Mesodermal cell (in vitro differentiated cells): ENCODE data around the gene FANK1.

Experiments
- H3K27ac ChIP-seq: 2 replicates; pipeline ENCODE4 v1.7.0; 2013; ENCODE audit warnings: mild to moderate bottlenecking, low read depth, low read length, moderate library complexity; ENCODE audit not compliant: severe bottlenecking
- H3K36me3 ChIP-seq: 2 replicates; pipeline ENCODE4 v1.7.1; 2013; ENCODE audit warnings: mild to moderate bottlenecking, low read length, moderate library complexity; ENCODE audit not compliant: control insufficient read depth, insufficient read depth
- H3K4me1 ChIP-seq: one replicate; pipeline ENCODE4 v1.7.1; 2013; ENCODE audit warnings: mild to moderate bottlenecking, low read length; ENCODE audit not compliant: insufficient read depth, control insufficient read depth, poor library complexity, severe bottlenecking
- H3K4me3 ChIP-seq: 2 replicates; pipeline ENCODE4 v1.7.0; 2013; ENCODE audit warnings: low read length, control low read depth, mild to moderate bottlenecking; ENCODE audit not compliant: insufficient read depth, poor library complexity, severe bottlenecking; ENCODE audit errors: extremely low read depth
- H3K9me3 ChIP-seq: 2 replicates; pipeline ENCODE4 v1.7.1; 2013; ENCODE audit warnings: mild to moderate bottlenecking, low read length, moderate library complexity; ENCODE audit not compliant: control insufficient read depth
- WGBS, 2 experiments: methylation state at CpG; one replicate each; pipeline ENCODE4 v1.1.5; 2013; ENCODE audit warnings: missing lambda C conversion rate in 2 of 2; ENCODE audit not compliant: insufficient coverage in 2 of 2; 5-methylcytosine and 5-hydroxymethylcytosine counted together

FANK1 gene

DNA sequence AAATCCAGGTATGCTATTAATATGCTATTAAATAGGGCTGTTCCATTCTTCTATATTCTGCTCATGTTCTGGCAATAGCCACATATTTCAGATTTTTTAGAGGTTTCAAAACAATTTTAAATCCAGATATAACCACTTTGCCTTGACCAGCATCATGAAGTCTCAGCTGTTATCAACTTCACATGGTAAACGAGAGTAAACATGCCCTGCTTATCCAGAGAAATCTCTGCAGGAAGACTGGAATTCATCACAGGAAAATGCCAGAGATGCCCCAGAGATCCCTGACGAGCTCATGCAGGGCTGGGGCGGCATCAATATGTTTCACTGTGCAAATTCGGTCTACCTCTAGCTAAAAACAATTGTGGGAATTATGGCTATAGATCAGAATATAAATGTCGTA, 126.5 kb downstream of the FANK1 start:
- no peaks in the 10 kb centered on the region for H3K4me1 ChIP-seq
- H3K36me3 ChIP-seq, result peaks cover 11% of the 10 kb centered on the region
- H3K27ac ChIP-seq, result no peak overlapping the region
- no peak overlapping the region for H3K4me3 ChIP-seq
- WGBS, 2 experiments, result 86 to 89% methylated on average over 3 to 5 of the region's 5 CpGs
- no peaks in the 10 kb centered on the region for H3K9me3 ChIP-seq

DNA sequence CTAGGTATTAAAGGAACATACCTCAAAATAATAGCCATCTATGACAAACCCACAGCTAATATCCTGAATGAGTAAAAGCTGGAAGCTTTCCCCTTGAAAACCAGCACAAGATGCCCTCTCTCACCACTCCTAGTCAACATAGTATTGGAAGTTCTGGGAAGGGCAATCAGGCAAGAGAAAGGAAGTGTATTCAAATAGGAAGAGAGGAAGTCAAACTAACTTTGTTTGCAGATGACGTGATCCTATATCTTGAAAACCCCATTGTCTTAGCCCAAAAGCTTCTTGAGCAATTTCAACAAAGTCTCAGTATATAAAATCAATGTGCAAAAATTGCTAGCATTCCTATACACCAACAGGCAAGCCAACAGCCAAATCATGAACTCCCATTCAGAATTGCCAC, 131.3 kb downstream of the FANK1 start:
- no peaks in the 10 kb centered on the region for H3K4me1 ChIP-seq
- 86% methylated on average over 1 of the region's 1 CpG; no CpG with 5 or more reads in 1 of the 2 experiments for WGBS, 2 experiments
- H3K9me3 ChIP-seq, result peaks cover 2% of the 10 kb centered on the region
- H3K36me3 ChIP-seq, result no peaks in the 10 kb centered on the region
- H3K4me3 ChIP-seq, result no peak overlapping the region
- no peak overlapping the region for H3K27ac ChIP-seq

DNA sequence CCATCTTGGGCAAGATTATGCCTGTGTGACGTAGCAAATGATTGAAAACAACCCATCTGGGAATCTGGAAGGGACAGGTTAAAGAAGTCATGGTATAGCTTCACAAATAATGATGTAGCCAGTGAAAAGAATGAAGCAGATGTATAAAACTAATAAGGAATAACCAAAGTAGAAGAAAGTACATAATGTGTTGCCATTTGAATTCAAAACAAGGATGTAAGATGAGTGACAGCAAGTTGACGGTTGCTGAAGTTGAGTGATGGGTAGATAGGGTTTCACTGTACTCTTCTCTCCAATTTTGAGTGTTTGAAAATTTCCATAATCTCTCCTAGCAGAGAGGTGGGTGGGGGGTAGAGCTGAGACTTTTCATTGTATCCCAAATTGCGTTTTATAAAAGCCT, 133.6 kb downstream of the FANK1 start:
- Histone ChIP-seq H3K4me3 (no peak overlapping the region), H3K27ac (no peak overlapping the region), H3K4me1 (no peaks in the 10 kb centered on the region), H3K36me3 (no peaks in the 10 kb centered on the region), H3K9me3 (peaks cover 17% of the 10 kb centered on the region)
- 96 to 100% methylated on average over 2 to 3 of the region's 3 CpGs for WGBS, 2 experiments

DNA sequence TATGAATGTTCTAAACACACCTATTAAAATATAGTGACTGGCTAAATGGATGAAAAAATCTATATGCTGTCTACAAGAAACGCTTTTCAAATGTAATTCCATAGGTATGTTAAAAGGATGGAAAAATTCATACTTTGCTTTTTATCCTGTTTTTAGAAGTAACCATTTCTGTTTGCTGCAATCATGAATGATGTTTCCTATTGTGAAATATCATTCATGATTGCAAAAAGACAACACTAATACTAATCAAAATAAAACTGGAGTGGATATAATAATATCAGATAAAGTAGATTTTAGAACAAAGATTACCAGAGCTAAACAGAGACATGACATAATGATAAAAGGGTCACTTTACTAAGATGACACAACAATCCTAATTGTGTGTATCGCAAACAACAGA, 138.2 kb downstream of the FANK1 start:
- Histone ChIP-seq H3K4me3 (no peak overlapping the region), H3K36me3 (no peaks in the 10 kb centered on the region), H3K9me3 (peaks cover 14% of the 10 kb centered on the region), H3K27ac (no peak overlapping the region), H3K4me1 (no peaks in the 10 kb centered on the region)
- no CpG with 5 or more reads among the region's 2 CpGs for WGBS, 2 experiments

DNA sequence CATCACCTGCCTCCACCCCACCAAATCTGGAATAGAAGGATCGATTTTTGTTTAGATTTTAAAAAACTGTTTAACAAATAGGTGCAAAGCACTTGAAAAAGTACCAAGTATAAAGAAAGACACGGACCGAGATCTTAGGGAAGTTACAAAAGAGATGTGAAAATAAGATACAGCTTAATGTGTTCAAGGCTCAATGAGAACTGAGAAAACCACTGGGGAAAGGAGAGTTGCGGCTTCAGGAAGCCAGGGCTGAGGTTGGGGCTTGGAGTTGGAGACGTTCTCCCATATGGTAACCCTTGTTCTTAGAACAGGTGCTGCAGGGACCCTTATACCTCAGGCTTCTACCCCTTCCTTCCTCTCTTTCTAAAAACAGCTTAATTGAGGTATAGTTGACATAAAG, 140.2 kb downstream of the FANK1 start:
- H3K9me3 ChIP-seq, result peaks cover 14% of the 10 kb centered on the region
- H3K27ac ChIP-seq, result no peak overlapping the region
- no peaks in the 10 kb centered on the region for H3K36me3 ChIP-seq
- WGBS, 2 experiments, result 90 to 98% methylated on average over 2 to 3 of the region's 5 CpGs
- H3K4me3 ChIP-seq, result no peak overlapping the region
- peaks cover 5% of the 10 kb centered on the region for H3K4me1 ChIP-seq

DNA sequence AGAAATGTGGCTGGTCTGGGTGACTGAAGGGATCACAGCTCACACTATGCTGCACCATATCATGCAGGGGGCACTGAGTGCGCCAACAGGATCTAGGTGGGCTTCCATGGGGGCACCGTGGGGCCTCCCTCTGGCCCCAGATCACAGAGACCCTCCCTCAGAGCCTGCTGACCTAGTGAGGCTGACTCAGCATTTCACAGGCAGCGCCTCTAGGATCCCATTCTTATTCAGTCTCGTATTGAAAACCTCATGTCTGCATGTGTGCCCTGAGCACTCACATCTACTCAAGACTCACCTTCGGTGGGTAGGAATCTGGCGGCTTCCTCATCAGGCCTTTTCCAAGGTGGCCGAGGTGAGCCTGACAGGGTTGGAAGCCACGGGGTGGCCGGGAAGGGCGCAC, 141.6 kb downstream of the FANK1 start:
- 89 to 92% methylated on average over 7 to 9 of the region's 10 CpGs for WGBS, 2 experiments
- Histone ChIP-seq H3K36me3 (no peaks in the 10 kb centered on the region), H3K27ac (no peak overlapping the region), H3K9me3 (peaks cover 14% of the 10 kb centered on the region), H3K4me3 (no peak overlapping the region), H3K4me1 (peaks cover 13% of the 10 kb centered on the region)

DNA sequence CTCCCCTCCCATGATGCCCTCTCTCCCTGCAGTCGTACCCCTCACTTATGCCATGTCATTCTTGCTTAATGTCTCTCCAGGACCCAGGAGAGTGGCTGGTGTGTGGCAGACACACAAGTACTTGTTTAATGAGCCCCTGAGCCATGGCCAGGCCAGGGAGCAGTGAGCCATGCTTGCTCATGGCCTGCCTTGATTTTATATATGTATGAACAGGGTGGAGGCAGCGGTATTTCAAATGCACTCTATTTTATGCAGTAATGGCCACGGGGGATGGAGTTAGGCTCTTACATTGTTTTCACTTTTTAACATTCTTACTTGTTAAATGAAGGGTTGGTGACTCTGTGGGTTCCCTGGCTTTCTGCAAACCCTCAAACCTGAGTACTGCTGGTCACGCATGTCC, 144.8 kb downstream of the FANK1 start:
- WGBS, 2 experiments, result 100% methylated on average over 1 of the region's 4 CpGs
- Histone ChIP-seq H3K9me3 (no peaks in the 10 kb centered on the region), H3K4me3 (no peak overlapping the region), H3K27ac (peak overlapping the region; percentile 84), H3K4me1 (peaks cover 13% of the 10 kb centered on the region), H3K36me3 (no peaks in the 10 kb centered on the region)

DNA sequence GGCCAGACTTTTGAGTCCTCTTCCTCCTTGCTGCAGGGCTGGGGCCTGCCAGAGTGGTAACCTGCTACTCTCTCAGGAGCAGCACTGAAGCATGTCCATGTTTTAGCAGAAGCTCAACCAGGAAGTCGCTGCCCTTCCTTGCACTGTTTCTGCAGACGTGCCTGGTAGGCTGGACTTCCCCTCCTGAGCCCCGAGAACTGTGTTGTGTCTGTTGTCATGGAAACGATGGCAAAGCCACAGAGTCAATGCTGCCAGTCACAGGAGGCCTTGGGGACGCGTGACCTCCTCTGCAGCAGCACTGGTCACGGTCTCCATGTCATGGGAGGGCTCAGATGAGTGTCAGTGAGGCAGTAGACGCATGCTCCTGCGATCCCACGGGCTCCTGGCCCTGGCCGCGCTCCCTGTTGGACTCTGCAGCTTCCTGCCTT, 145.5 kb downstream of the FANK1 start:
- no peak overlapping the region for H3K4me3 ChIP-seq
- H3K9me3 ChIP-seq, result no peaks in the 10 kb centered on the region
- WGBS, 2 experiments, result 64 to 71% methylated on average over 11 to 12 of the region's 12 CpGs
- H3K36me3 ChIP-seq, result no peaks in the 10 kb centered on the region
- peak overlapping the region; percentile 84 for H3K27ac ChIP-seq
- H3K4me1 ChIP-seq, result peaks cover 13% of the 10 kb centered on the region

DNA sequence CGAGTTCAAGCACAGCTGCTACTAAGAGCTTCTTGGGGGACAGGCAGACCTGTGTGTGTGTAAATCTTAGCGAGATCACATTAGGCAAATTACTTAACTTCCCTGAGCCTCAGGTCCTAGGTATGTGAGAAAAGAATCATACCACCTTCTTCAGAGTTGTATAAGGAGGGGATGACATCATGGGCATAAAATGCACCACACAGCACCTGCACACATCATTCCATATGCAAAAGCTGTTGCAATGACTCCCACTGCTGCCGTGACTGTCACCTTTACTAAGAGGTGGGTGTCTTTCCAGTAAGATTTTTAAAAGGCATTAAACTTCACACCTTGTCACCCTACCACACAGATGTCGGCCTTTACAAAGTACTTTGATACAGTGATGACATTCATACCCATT, 146.0 kb downstream of the FANK1 start:
- WGBS, 2 experiments, result no CpG with 5 or more reads among the region's 4 CpGs
- Histone ChIP-seq H3K4me1 (peaks cover 13% of the 10 kb centered on the region), H3K9me3 (no peaks in the 10 kb centered on the region), H3K36me3 (no peaks in the 10 kb centered on the region), H3K4me3 (no peak overlapping the region), H3K27ac (peak overlapping the region; percentile 84)

DNA sequence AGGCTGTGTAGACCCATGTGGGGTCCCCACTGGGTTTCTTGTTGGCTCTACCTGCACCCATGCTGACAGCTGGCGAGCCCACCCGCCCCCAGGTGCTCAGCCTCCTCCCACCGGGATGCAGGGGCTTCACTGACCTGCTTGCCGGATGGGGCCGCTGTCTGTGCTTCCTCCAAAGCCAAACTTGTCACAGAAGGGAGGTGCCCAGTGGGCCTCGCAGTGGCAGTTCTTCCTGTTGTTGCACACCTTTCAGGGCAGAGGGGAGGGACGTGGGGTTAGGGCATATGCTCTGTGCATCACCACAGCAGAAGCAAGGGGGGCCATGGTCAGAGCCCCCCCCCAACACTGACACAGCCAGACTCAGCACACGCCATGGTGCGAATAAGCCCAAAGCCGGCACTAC, 146.5 kb downstream of the FANK1 start:
- H3K27ac ChIP-seq, result peak overlapping the region; percentile 36
- WGBS, 2 experiments, result 96 to 100% methylated on average over 4 to 6 of the region's 10 CpGs

DNA sequence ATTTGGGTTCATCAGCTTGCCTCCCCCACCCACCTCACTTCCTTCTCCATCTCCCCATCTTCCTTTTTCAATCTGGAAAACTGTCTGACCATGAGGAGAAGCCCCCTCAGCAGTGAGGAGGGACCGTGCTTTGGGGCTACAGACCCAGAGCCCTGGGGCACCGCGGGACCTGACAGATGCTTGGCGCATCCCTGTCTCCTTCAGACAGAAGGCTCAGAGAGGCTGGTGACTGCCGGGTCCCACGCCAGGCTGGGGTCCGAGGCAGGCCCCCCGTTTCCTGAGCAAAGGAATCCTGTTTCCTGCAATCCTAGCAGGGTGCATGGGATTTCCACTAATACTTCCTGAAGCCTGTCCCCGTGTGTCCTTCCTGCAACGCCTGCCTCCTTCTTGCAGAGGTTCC, 147.0 kb downstream of the FANK1 start:
- Histone ChIP-seq H3K4me1 (peaks cover 13% of the 10 kb centered on the region), H3K27ac (no peak overlapping the region), H3K36me3 (no peaks in the 10 kb centered on the region), H3K4me3 (no peak overlapping the region), H3K9me3 (no peaks in the 10 kb centered on the region)
- 91 to 94% methylated on average over 10 of the region's 10 CpGs for WGBS, 2 experiments

More for the DNA sequence above, 146.5 kb downstream of the FANK1 start:
- H3K36me3 ChIP-seq, result no peaks in the 10 kb centered on the region
- H3K4me3 ChIP-seq, result no peak overlapping the region
- no peaks in the 10 kb centered on the region for H3K9me3 ChIP-seq
- peaks cover 13% of the 10 kb centered on the region for H3K4me1 ChIP-seq
